H9 (cell line): ENCODE results near the gene FCHSD2. TPM values are rescaled to one million over a fixed set of nuclear protein-coding genes. Genes with fewer than 3 reads are reported as not detected.

Experiments
- DNase-seq: peaks from one replicate; pipeline ENCODE4 v3.0.0-alpha.2; 2017
- H2AFZ ChIP-seq: one replicate; pipeline ENCODE4 v1.6.1; 2013; ENCODE audit warnings: mild to moderate bottlenecking, low read length, control low read depth, moderate library complexity
- H2AK5ac ChIP-seq: 2 replicates; pipeline ENCODE4 v1.6.1; 2013; ENCODE audit warnings: low read length, control low read depth, mixed read lengths; ENCODE audit not compliant: insufficient read length
- H2BK120ac ChIP-seq: one replicate; pipeline ENCODE4 v1.6.1; 2013; ENCODE audit warnings: low read depth, mild to moderate bottlenecking, low read length, control low read depth, inconsistent platforms; ENCODE audit not compliant: poor library complexity, severe bottlenecking
- H2BK12ac ChIP-seq: 2 replicates; pipeline ENCODE4 v1.6.1; 2013; ENCODE audit warnings: low read length, control low read depth, mixed read lengths, low read depth; ENCODE audit not compliant: insufficient read length
- H2BK15ac ChIP-seq: 2 replicates; pipeline ENCODE4 v1.6.1; 2013; ENCODE audit warnings: low read depth, low read length, control low read depth
- H2BK20ac ChIP-seq: one replicate; pipeline ENCODE4 v1.6.1; 2013; ENCODE audit warnings: low read depth, mild to moderate bottlenecking, low read length, control low read depth, inconsistent platforms; ENCODE audit not compliant: poor library complexity, severe bottlenecking
- H2BK5ac ChIP-seq: 2 replicates; pipeline ENCODE4 v1.6.1; 2013; ENCODE audit warnings: low read length, control low read depth, mixed read lengths; ENCODE audit not compliant: insufficient read length
- H3K14ac ChIP-seq: 2 replicates; pipeline ENCODE4 v1.6.1; 2013; ENCODE audit warnings: low read length, control low read depth; ENCODE audit not compliant: insufficient read depth
- H3K18ac ChIP-seq: 2 replicates; pipeline ENCODE4 v1.6.1; 2013; ENCODE audit warnings: low read depth, mild to moderate bottlenecking, mixed read lengths, low read length, control low read depth; ENCODE audit not compliant: insufficient read length
- H3K23ac ChIP-seq: 2 replicates; pipeline ENCODE4 v1.6.1; 2013; ENCODE audit warnings: low read length, control low read depth, mixed read lengths, low read depth; ENCODE audit not compliant: insufficient read length
- H3K23me2 ChIP-seq: 2 replicates; pipeline ENCODE4 v1.6.1; 2013; ENCODE audit warnings: low read depth, mild to moderate bottlenecking, mixed read lengths, low read length, control low read depth; ENCODE audit not compliant: insufficient read length, poor library complexity, severe bottlenecking
- H3K27ac ChIP-seq: 2 replicates; pipeline ENCODE4 v1.5.1; 2013; ENCODE audit warnings: low read length, control low read depth, mixed read lengths, low read depth; ENCODE audit not compliant: insufficient read length
- H3K27me3 ChIP-seq: 2 replicates; pipeline ENCODE4 v1.6.1; 2013; ENCODE audit warnings: low read length, control low read depth, inconsistent platforms; ENCODE audit not compliant: insufficient read depth
- H3K4ac ChIP-seq: 2 replicates; pipeline ENCODE4 v1.6.1; 2013; ENCODE audit warnings: low read depth, mild to moderate bottlenecking, control low read depth, inconsistent platforms, low read length, moderate library complexity
- H3K4me1 ChIP-seq: 2 replicates; pipeline ENCODE4 v1.6.1; 2013; ENCODE audit warnings: low read length, control low read depth, inconsistent platforms; ENCODE audit not compliant: insufficient read depth
- H3K4me2 ChIP-seq: 2 replicates; pipeline ENCODE4 v1.6.1; 2013; ENCODE audit warnings: low read length, control low read depth, mixed read lengths; ENCODE audit not compliant: insufficient read length, insufficient read depth
- H3K56ac ChIP-seq: 2 replicates; pipeline ENCODE4 v1.6.1; 2013; ENCODE audit warnings: low read depth, mild to moderate bottlenecking, mixed read lengths, low read length, control low read depth; ENCODE audit not compliant: insufficient read length
- H3K79me1 ChIP-seq: 2 replicates; pipeline ENCODE4 v1.6.1; 2013; ENCODE audit warnings: low read depth, mild to moderate bottlenecking, moderate library complexity, low read length, control low read depth, inconsistent platforms; ENCODE audit not compliant: insufficient read depth, poor library complexity, severe bottlenecking
- H3K79me2 ChIP-seq: 2 replicates; pipeline ENCODE4 v1.6.1; 2013; ENCODE audit warnings: low read length, control low read depth, inconsistent platforms; ENCODE audit not compliant: insufficient read depth
- H3K9ac ChIP-seq: 2 replicates; pipeline ENCODE4 v1.6.1; 2013; ENCODE audit warnings: low read length, control low read depth, mixed read lengths; ENCODE audit not compliant: insufficient read length; ENCODE audit errors: extremely low read depth
- H3K9me3 ChIP-seq: one replicate; pipeline ENCODE4 v1.6.1; 2013; ENCODE audit warnings: low read depth, low read length, inconsistent platforms; ENCODE audit not compliant: control insufficient read depth
- H3T11ph ChIP-seq: one replicate; pipeline ENCODE4 v1.6.1; 2013; ENCODE audit warnings: mild to moderate bottlenecking, low read length, control low read depth, inconsistent platforms
- H4K20me1 ChIP-seq: one replicate; pipeline ENCODE4 v1.6.1; 2013; ENCODE audit not compliant: control insufficient read depth, insufficient read length, insufficient read depth
- H4K5ac ChIP-seq: 2 replicates; pipeline ENCODE4 v1.6.1; 2013; ENCODE audit warnings: low read depth, mild to moderate bottlenecking, mixed read lengths, low read length, control low read depth; ENCODE audit not compliant: insufficient read length
- H4K8ac ChIP-seq: replicated peaks from 2 replicates; pipeline ENCODE4 v1.6.1; 2013; ENCODE audit warnings: low read length, control low read depth, mixed read lengths, low read depth; ENCODE audit not compliant: insufficient read length
- H4K91ac ChIP-seq: 2 replicates; pipeline ENCODE4 v1.6.1; 2013; ENCODE audit warnings: low read depth, mild to moderate bottlenecking, moderate library complexity, mixed read lengths, low read length, control low read depth; ENCODE audit not compliant: insufficient read length
- H3K27ac Mint-ChIP-seq, 3 experiments: 2 replicates in 2 of 3; 3 replicates in 1 of 3; pipeline ENCODE4 v1.8.0; 2020 to 2021; ENCODE audit warnings: mixed read lengths in 3 of 3, mild to moderate bottlenecking in 1 of 3, moderate library complexity in 1 of 3
- H3K27me3 Mint-ChIP-seq: 2 replicates; pipeline ENCODE4 v1.8.0; 2021; ENCODE audit warnings: low read depth, mild to moderate bottlenecking, moderate library complexity, mixed read lengths
- H3K36me3 Mint-ChIP-seq, 3 experiments: 2 replicates in 2 of 3; 3 replicates in 1 of 3; pipeline ENCODE4 v1.8.0; 2020 to 2021; ENCODE audit warnings: low read depth in 3 of 3, mixed read lengths in 3 of 3; ENCODE audit not compliant: insufficient read depth in 1 of 3
- H3K4me1 Mint-ChIP-seq, 2 experiments: 2 replicates each; pipeline ENCODE4 v1.8.0; 2020; ENCODE audit warnings: mixed read lengths in 2 of 2
- H3K4me3 Mint-ChIP-seq, 2 experiments: 2 replicates in 1 of 2; 3 replicates in 1 of 2; pipeline ENCODE4 v1.8.0; 2020 to 2021; ENCODE audit warnings: mild to moderate bottlenecking in 2 of 2, mixed read lengths in 2 of 2, moderate library complexity in 1 of 2
- H3K9me3 Mint-ChIP-seq, 2 experiments: 2 replicates in 1 of 2; 3 replicates in 1 of 2; pipeline ENCODE4 v1.8.0; 2020; ENCODE audit warnings: mild to moderate bottlenecking in 2 of 2, mixed read lengths in 2 of 2, moderate library complexity in 1 of 2
- CTCF ChIP-seq: fragments of 200-600 bp; sonication (generic); conservative IDR thresholded peaks from 3 replicates; pipeline ENCODE4 v1.8.0; 2021; ENCODE audit warnings: antibody characterized with exemption, mild to moderate bottlenecking
- WGBS: extraction: QIAGEN DNeasy Blood & Tissue Kit; methylation state at CpG from one replicate; pipeline ENCODE4 v1.1.7; 2013; ENCODE audit warnings: missing lambda C conversion rate, low lambda C conversion rate, mixed read lengths; ENCODE audit not compliant: insufficient read length; ENCODE audit errors: extremely low coverage; 5-methylcytosine and 5-hydroxymethylcytosine counted together
- total RNA-seq: library from RNA; stranded (reverse); gene quantifications from 2 replicates; pipeline ENCODE4 v1.2.1, GENCODE V29; 2021

Gene FCHSD2
- total RNA-seq, 1 experiment from 2014 or later, result 17.8 TPM

- no peak overlapping the region for H2AK5ac ChIP-seq
- no peak overlapping the region for H2BK5ac ChIP-seq
- H3K27ac Mint-ChIP-seq, result no peak overlapping the region
- no peaks in the 10 kb centered on the region for H3K79me2 ChIP-seq
- H3T11ph ChIP-seq, result no peak overlapping the region
- H3K4me1 Mint-ChIP-seq, result no peaks in the 10 kb centered on the region
- H3K36me3 Mint-ChIP-seq, result 0 out of 7 replicates have a peak, but pooled peaks cover 0 to 5% (median 0%) of the 10 kb centered on the region in 3 experiments
- no peaks in the 10 kb centered on the region for H3K23me2 ChIP-seq
- no peaks in the 10 kb centered on the region for H3K9me3 Mint-ChIP-seq
- no peaks in the 10 kb centered on the region for H3K27me3 ChIP-seq
- no peak overlapping the region for H4K91ac ChIP-seq
- H3K23ac ChIP-seq, result no peak overlapping the region
- no peak overlapping the region for H3K56ac ChIP-seq
- H3K14ac ChIP-seq, result no peak overlapping the region
- H2BK15ac ChIP-seq, result no peak overlapping the region
- H3K18ac ChIP-seq, result no peak overlapping the region
- no peak overlapping the region for H2BK12ac ChIP-seq
- H3K79me1 ChIP-seq, result no peaks in the 10 kb centered on the region
- no peak for DNase-seq
- H2AFZ ChIP-seq, result no peak overlapping the region
- H2BK120ac ChIP-seq, result no peak overlapping the region
- H3K27me3 Mint-ChIP-seq, result no peaks in the 10 kb centered on the region
- H4K8ac ChIP-seq, result no peak overlapping the region
- no CpG with 5 or more reads among the region's 14 CpGs for WGBS
- H3K9ac ChIP-seq, result no peak overlapping the region
- H3K4me2 ChIP-seq, result no peak overlapping the region
- no peaks in the 10 kb centered on the region for H4K20me1 ChIP-seq
- no peak overlapping the region for H4K5ac ChIP-seq
- no peak overlapping the region for H3K4me3 Mint-ChIP-seq
- no peak overlapping the region for H3K4ac ChIP-seq
- no peaks in the 10 kb centered on the region for H3K4me1 ChIP-seq
- H3K27ac ChIP-seq, result no peak overlapping the region
- H3K9me3 ChIP-seq, result no peaks in the 10 kb centered on the region
- no peak overlapping the region for H2BK20ac ChIP-seq
- no peak for TF ChIP-seq CTCF
These were observed 299.3 kb downstream of the FCHSD2 start for GRCh38 chr11:72842653-72843330.
